IPS-18c (cell line): ENCODE results near the gene GARS1.

Experiments used
- H3K4me3 ChIP-seq: 2 replicates; pipeline ENCODE4 v1.7.0; 2013; ENCODE audit warnings: low read depth, mild to moderate bottlenecking, low read length, moderate library complexity; ENCODE audit not compliant: insufficient read depth
- H3K9me3 ChIP-seq: one replicate; pipeline ENCODE4 v1.6.1; 2013; ENCODE audit warnings: mild to moderate bottlenecking, low read length, moderate library complexity; ENCODE audit not compliant: control insufficient read depth, insufficient read depth

Gene GARS1

DNA sequence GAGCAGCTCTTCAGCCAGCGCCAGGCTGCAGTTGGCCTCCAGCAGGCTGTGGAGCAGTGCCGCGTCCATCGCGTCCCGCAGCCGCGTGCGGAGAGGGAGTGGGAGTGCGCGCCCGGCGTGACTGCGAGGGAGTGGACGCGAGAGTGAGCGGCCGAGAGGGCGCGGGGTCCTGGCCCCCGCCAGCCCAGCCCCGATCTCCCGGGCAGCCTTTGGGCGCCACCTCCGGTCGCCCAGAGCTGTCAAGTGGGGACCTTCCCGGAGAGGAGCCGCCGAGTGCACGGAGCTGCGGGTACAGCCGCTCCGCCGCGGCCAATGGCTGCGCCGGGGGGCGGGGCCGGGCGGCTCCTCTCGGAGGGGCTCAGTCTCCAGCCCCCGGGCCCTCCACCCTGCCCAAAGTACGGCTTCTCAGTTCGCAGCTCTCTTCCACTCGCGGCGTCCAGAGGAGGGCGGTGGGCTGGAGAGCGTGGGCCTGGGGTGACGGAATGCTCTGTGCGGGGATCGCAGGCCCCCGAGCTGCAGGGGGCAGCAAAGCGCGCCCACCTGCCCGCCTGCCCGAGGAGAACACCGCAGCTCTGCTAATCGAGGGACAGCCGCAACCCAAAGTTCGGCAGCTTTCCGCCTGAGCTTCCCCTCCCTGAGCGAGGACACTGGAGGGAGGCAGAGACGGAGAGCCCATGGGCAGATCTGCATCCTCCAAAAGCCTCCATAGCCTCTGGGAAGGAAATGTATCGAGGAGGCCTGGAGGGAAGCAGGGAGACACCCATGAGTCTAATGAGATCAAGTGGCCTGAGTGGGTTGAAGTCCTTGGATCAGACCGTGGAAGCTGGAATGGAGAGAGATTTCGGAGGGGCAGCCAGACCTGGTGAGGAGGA is 87.8 kb downstream of the GARS1 start, which contains the start of gene CRHR2:
CRHR2 (minus strand) TSS at position 245 of the 872 bp plus-strand sequence; CDS start at position 69, 176 bp downstream.
- peaks cover 2% of the 10 kb centered on the region for H3K9me3 ChIP-seq
- peak within 1 kb of the TSS; percentile 67 for H3K4me3 ChIP-seq

DNA sequence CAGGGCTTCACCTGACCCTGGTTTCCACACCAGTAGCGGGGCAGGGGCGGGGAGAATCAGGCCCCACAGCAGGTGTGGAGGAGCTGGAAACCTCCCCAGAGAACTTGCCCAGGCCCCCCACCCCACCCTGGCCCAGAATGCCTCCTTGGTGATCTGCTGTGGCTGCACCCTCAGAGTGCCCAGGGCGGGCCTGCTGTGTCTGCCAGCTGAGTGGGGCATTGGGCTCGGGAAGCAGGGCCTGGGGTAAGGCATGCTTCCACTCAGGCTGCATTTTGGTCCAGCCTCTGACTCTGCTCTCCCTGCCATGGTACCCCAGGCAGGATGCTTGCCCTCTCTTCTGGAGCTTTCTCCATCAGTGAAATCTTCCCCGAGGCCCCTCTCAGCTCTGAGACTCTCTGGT is 88.6 kb downstream of the GARS1 start:
- peaks cover 2% of the 10 kb centered on the region for H3K9me3 ChIP-seq
- H3K4me3 ChIP-seq: no peak overlapping the region
